SK-N-SH (cell line): ENCODE measurements around the gene NSMCE1. TPM values are rescaled to one million over a fixed set of nuclear protein-coding genes. Genes with fewer than 3 reads are reported as not detected.

Source experiments
- CTCF ChIA-PET: fragments of 300-600, 350-600 bp; formaldehyde crosslinking; extraction: SDS; loops from one replicate; lab custom pipeline; 2021; lab: Yijun Ruan, JAX
- POLR2A ChIA-PET: fragments of 350-600 bp; sonication (Branson Sonifier 250); formaldehyde crosslinking; extraction: SDS; loops from one replicate; lab custom pipeline; 2020; ENCODE audit warnings: antibody characterized with exemption, inconsistent platforms; lab: Yijun Ruan, JAX
- DNase-seq: peaks from one replicate; pipeline ENCODE4 v3.0.0; 2012
- H2AFZ ChIP-seq: fragments of 200-600 bp; sonication (generic); 2 replicates; pipeline ENCODE4 v1.8.1; 2016; ENCODE audit warnings: antibody characterized with exemption, mild to moderate bottlenecking, low read depth
- H3F3A ChIP-seq: fragments of 200-600 bp; sonication (generic); replicated peaks from 2 replicates; pipeline ENCODE3; 2016; ENCODE audit warnings: antibody characterized with exemption, mild to moderate bottlenecking; ENCODE audit not compliant: insufficient read depth
- H3K27ac ChIP-seq, 2 experiments: fragments of 200-500 bp in 1 of 2; fragments of 200-600 bp in 1 of 2; sonication (Bioruptor generic) in 1 of 2; sonication (generic), shearing (Covaris generic) in 1 of 2; 2 replicates each; pipeline versions ENCODE4 v1.5.1 to v1.6.1; 2014 to 2016; ENCODE audit warnings: low read depth in 2 of 2, inconsistent platforms in 1 of 2, low read length in 1 of 2, mild to moderate bottlenecking in 1 of 2, mixed read lengths in 1 of 2
- H3K27me3 ChIP-seq: fragments of 200-600 bp; sonication (generic), shearing (Covaris generic); 2 replicates; pipeline ENCODE4 v1.6.1; 2016; ENCODE audit warnings: mixed run types; ENCODE audit not compliant: insufficient read depth
- H3K36me3 ChIP-seq, 2 experiments: fragments of 200-500 bp in 1 of 2; fragments of 200-600 bp in 1 of 2; sonication (Bioruptor generic) in 1 of 2; sonication (generic) in 1 of 2; replicated peaks in 1 of 2; 2 replicates each; pipeline versions ENCODE3 to v1.5.1; 2014 to 2016; ENCODE audit warnings: low read length in 1 of 2, mild to moderate bottlenecking in 1 of 2; ENCODE audit not compliant: insufficient read depth in 2 of 2, control insufficient read depth in 1 of 2
- H3K4me1 ChIP-seq, 2 experiments: fragments of 200-500 bp in 1 of 2; fragments of 200-600 bp in 1 of 2; sonication (Bioruptor generic) in 1 of 2; sonication (generic), shearing (Covaris generic) in 1 of 2; 2 replicates each; pipeline versions ENCODE4 v1.5.1 to v1.6.1; 2014 to 2016; ENCODE audit warnings: low read depth in 1 of 2, low read length in 1 of 2, mixed run types in 1 of 2; ENCODE audit not compliant: insufficient read depth in 2 of 2, control insufficient read depth in 1 of 2
- H3K4me2 ChIP-seq: fragments of 200-600 bp; sonication (generic), shearing (Covaris generic); 2 replicates; pipeline ENCODE4 v1.6.1; 2017; ENCODE audit warnings: mixed run types
- H3K4me3 ChIP-seq, 2 experiments: fragments of 200-500 bp in 1 of 2; fragments of 200-600 bp in 1 of 2; sonication (Bioruptor generic) in 1 of 2; sonication (generic), shearing (Covaris generic) in 1 of 2; 2 replicates each; pipeline versions ENCODE4 v1.5.1 to v1.8.1; 2014 to 2016; ENCODE audit warnings: low read depth in 2 of 2, inconsistent platforms in 1 of 2, low read length in 1 of 2, mild to moderate bottlenecking in 1 of 2, mixed read lengths in 1 of 2, moderate library complexity in 1 of 2
- H3K79me2 ChIP-seq: fragments of 200-600 bp; sonication (generic); 2 replicates; pipeline ENCODE4 v1.8.1; 2017; ENCODE audit warnings: mild to moderate bottlenecking; ENCODE audit not compliant: insufficient read depth
- H3K9ac ChIP-seq: fragments of 200-600 bp; sonication (generic); 2 replicates; pipeline ENCODE4 v1.6.1; 2017; ENCODE audit warnings: mixed run types
- H3K9me2 ChIP-seq: fragments of 200-600 bp; sonication (generic); 2 replicates; pipeline ENCODE4 v1.6.1; 2017; ENCODE audit warnings: mixed run types
- H3K9me3 ChIP-seq: fragments of 200-600 bp; sonication (generic); 2 replicates; pipeline ENCODE4 v1.6.1; 2017; ENCODE audit warnings: mixed run types, mild to moderate bottlenecking, moderate library complexity
- H4K20me1 ChIP-seq: fragments of 200-600 bp; sonication (generic); 2 replicates; pipeline ENCODE4 v1.6.1; 2017; ENCODE audit warnings: mild to moderate bottlenecking, mixed run types; ENCODE audit not compliant: insufficient read depth
- ELF1 ChIP-seq: IDR thresholded peaks from 2 replicates; pipeline ENCODE4 v1.4.0; 2012
- EZH2phosphoT487 ChIP-seq: fragments of 200-600 bp; sonication (generic); IDR thresholded peaks from 2 replicates; pipeline ENCODE4 v1.6.1; 2017; ENCODE audit warnings: low read depth, mixed run types, mild to moderate bottlenecking, antibody characterized with exemption, moderate library complexity, borderline replicate concordance
- FOSL2 ChIP-seq: IDR thresholded peaks from 2 replicates; pipeline ENCODE4 v1.4.0; 2012; ENCODE audit warnings: low read depth, mild to moderate bottlenecking, moderate library complexity, borderline replicate concordance
- MEF2A ChIP-seq: IDR thresholded peaks from 2 replicates; pipeline ENCODE4 v1.4.0; 2012; ENCODE audit warnings: low read depth, borderline replicate concordance
- NRF1 ChIP-seq: IDR thresholded peaks from 2 replicates; pipeline ENCODE4 v1.6.1; 2012; ENCODE audit warnings: low read depth, mild to moderate bottlenecking, low read length
- RXRA ChIP-seq: IDR thresholded peaks from 2 replicates; pipeline ENCODE4 v1.4.0; 2012; ENCODE audit warnings: low read depth, mild to moderate bottlenecking, borderline replicate concordance
- TAF1 ChIP-seq: IDR thresholded peaks from 2 replicates; pipeline ENCODE4 v1.6.1; 2012; ENCODE audit warnings: low read depth, mild to moderate bottlenecking, low read length, moderate library complexity, borderline replicate concordance
- YY1 ChIP-seq: IDR thresholded peaks from 2 replicates; pipeline ENCODE4 v1.4.0; 2012; ENCODE audit warnings: low read depth, mild to moderate bottlenecking
- WGBS: methylation state at CpG from one replicate; pipeline ENCODE4 v1.1.6; 2017; ENCODE audit warnings: low lambda C conversion rate; 5-methylcytosine and 5-hydroxymethylcytosine counted together
- polyA plus RNA-seq, 3 experiments: library from polyadenylated mRNA; depleted of rRNA; stranded (reverse); fragments of >200 nt; gene quantifications; 2 replicates each; pipeline ENCODE4 v1.2.3, GENCODE V29; 2012
- TF ChIP-seq, protein P1 (sequence below): IDR thresholded peaks from 2 replicates; pipeline ENCODE4 v1.4.0; 2012; ENCODE audit warnings: low read depth
- TF ChIP-seq, protein P2 (sequence below): fragments of 200-600 bp; sonication (generic); IDR thresholded peaks from 2 replicates; pipeline ENCODE4 v1.6.1; 2017; ENCODE audit warnings: antibody characterized with exemption, mild to moderate bottlenecking, moderate library complexity
- TF ChIP-seq, protein P3 (sequence below): IDR thresholded peaks from 2 replicates; pipeline ENCODE4; 2012

The NSMCE1 gene
- polyA plus RNA-seq, 1 of the 3 experiments (the other 2 are of a cell fraction) = 39.8 TPM

DNA sequence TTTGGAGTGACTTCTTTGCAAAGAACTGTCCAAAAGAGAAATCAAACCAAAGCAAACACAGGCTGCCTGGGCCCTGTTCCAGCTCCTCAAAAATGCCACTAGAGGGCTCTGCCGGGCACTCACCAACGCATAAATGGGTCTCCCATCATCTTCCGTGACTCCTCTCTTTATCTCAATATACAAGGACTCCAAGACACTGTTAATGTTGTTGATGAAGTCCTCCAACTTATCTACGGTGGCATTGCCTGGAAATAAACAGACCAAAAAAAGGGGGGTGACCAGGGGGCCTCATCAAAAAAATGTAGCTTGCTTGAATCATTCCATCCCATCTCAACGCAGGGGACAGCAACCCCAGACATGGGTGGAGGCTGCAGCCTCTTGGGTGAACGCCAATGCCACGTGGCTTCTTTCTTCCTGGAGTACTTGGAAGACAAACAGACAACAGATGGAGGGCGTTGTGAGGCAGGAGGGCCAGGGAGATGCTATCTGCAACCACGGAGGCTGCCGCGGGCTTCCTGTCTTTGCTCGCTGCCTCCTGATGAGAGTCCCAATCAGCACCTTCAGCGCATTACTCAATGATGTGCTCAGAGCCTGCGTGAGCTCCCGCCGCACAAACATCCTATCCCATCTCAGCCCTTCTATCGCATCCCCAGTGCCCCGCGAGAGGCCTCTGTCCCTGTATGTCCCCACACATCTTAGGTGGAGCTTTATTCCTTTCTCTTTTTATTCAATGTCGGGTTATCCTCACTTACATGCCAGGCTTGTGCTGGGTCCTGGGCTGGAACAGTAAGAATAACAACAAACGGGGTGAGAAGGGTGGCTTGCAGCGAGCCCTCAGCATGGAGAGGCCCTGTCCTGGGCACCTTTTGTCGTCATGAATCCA is 33.3 kb downstream of the NSMCE1 start (continued):
- TF ChIP-seq YY1 = no peak
- TF ChIP-seq RXRA = peak; percentile 41; the same call in 1 of the 2 replicates
- no peak for TF ChIP-seq EZH2phosphoT487
- TF ChIP-seq, protein P1, sequence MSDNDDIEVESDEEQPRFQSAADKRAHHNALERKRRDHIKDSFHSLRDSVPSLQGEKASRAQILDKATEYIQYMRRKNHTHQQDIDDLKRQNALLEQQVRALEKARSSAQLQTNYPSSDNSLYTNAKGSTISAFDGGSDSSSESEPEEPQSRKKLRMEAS = peak; percentile 90
- no peak for TF ChIP-seq MEF2A
- TF ChIP-seq, protein P2, sequence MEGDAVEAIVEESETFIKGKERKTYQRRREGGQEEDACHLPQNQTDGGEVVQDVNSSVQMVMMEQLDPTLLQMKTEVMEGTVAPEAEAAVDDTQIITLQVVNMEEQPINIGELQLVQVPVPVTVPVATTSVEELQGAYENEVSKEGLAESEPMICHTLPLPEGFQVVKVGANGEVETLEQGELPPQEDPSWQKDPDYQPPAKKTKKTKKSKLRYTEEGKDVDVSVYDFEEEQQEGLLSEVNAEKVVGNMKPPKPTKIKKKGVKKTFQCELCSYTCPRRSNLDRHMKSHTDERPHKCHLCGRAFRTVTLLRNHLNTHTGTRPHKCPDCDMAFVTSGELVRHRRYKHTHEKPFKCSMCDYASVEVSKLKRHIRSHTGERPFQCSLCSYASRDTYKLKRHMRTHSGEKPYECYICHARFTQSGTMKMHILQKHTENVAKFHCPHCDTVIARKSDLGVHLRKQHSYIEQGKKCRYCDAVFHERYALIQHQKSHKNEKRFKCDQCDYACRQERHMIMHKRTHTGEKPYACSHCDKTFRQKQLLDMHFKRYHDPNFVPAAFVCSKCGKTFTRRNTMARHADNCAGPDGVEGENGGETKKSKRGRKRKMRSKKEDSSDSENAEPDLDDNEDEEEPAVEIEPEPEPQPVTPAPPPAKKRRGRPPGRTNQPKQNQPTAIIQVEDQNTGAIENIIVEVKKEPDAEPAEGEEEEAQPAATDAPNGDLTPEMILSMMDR = peak; percentile 98
- TF ChIP-seq TAF1 = no peak
- no peak for TF ChIP-seq NRF1
- TF ChIP-seq ELF1 = no peak
- TF ChIP-seq, protein P3, sequence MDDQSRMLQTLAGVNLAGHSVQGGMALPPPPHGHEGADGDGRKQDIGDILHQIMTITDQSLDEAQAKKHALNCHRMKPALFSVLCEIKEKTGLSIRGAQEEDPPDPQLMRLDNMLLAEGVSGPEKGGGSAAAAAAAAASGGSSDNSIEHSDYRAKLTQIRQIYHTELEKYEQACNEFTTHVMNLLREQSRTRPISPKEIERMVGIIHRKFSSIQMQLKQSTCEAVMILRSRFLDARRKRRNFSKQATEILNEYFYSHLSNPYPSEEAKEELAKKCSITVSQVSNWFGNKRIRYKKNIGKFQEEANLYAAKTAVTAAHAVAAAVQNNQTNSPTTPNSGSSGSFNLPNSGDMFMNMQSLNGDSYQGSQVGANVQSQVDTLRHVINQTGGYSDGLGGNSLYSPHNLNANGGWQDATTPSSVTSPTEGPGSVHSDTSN = 0 out of 2 replicates have a peak, but pooled peaks have one; percentile 48

DNA sequence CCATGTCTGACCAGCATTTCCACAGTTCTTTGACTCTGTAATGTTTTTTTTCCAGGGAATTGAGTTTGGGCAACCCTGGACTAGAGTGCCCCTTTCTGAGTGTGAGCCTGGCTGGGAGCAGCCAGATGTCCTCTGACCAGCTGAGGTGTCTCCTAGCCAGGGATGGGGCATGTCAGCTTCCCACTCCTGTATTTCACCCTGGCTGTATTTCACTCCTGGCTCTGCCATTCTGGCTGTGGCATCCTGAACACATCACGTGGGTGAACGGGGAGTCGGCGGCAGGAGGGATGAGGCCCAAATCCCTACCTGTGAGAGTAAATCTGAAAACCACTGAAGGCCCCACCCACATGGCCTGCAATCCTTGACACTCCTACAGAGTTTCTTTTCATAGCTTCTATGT is 34.0 kb downstream of the NSMCE1 start:
- Histone ChIP-seq H3K27ac (peak overlapping the region; percentile 35 to 73; a peak in 3 of 4 replicates), H3K4me2 (0 out of 2 replicates have a peak overlapping the region, but pooled peaks have one; percentile 67)
- POLR2A ChIA-PET = interaction anchor here (1.6 kb wide), 1 partner anchor 133 kb away, joined by 5 read pairs; no protein-coding TSS in a partner anchor

More for the DNA sequence above, 34.0 kb downstream of the NSMCE1 start:
- Histone ChIP-seq H3K36me3 (peaks cover 0 to 24% of the 10 kb centered on the region in 2 experiments), H3F3A (peaks cover 3% of the 10 kb centered on the region), H3K27me3 (no peaks in the 10 kb centered on the region), H3K9me3 (no peaks in the 10 kb centered on the region), H3K79me2 (no peaks in the 10 kb centered on the region), H3K4me3 (no peak overlapping the region; a peak in 1 of 4 replicates), H4K20me1 (no peaks in the 10 kb centered on the region), H3K9ac (peak overlapping the region; percentile 24; the same call in 1 of the 2 replicates), H2AFZ (no peak overlapping the region), H3K4me1 (peaks cover 20 to 31% of the 10 kb centered on the region in 2 experiments; a peak in 3 of 4 replicates), H3K9me2 (no peaks in the 10 kb centered on the region)
- no peak for DNase-seq
- WGBS = 50% methylated on average over 4 of the region's 4 CpGs
- no peak for TF ChIP-seq FOSL2
- no peak for TF ChIP-seq TAF1
- CTCF ChIA-PET = interaction anchor here (0.6 to 7.2 kb wide), 53 partner anchors 11 to 231 kb away, joined by 3 to 104 read pairs (median 4); partner anchors contain the start of genes IL21R and KDM8
